Measurements from ENCODE around the gene VTI1A. TPM values are rescaled to one million over a fixed set of nuclear protein-coding genes. Genes with fewer than 3 reads are reported as not detected.

Gene VTI1A
- total and polyA plus RNA-seq, 2 of the 13 experiments (the other 11 are each of a cell fraction or from before 2014, with no cell fraction given) = 11.7 to 32.7 TPM

DNA sequence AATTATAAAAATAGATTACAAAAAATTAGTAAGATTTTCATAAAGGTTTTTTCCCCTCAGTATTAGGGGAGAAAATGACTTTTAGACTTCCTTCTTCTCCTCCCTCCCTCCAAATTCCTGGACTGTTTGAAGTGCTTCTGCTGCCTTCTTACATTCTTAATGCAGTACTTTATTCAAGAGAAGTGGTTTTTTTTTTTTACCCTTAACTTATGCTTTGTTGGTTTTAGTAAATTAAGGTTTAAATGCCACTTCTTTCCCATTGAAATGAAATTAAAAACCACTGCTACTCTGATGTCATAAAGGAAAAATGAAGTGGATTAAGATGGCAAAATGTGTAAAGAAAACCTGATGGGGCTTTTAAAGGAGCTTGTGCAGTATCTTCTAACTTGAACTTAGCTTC is 140.7 kb downstream of the VTI1A start:
- H3K4me2 ChIP-seq (ENCODE audit: low read depth, low read length) = no peak overlapping the region
- H3K27ac ChIP-seq (ENCODE audit: extremely low read length, insufficient read depth, low read length) = no peak overlapping the region
- no peak for FAIRE-seq
- TF ChIP-seq POLR2A (IDR thresholded peaks at IDR 0.05; ENCODE audit: insufficient read depth in 1 of 2, low read depth in 2 of 2, low read length in 2 of 2) = no peak
- TF ChIP-seq FOXA1 (IDR thresholded peaks at IDR 0.05) = no peak
- TF ChIP-seq FOXA1 (CRISPR knock-in tag; IDR thresholded peaks at IDR 0.05) = no peak
- TF ChIP-seq FOXM1 (CRISPR knock-in tag; IDR thresholded peaks at IDR 0.05) = no peak
- no peak overlapping the region for H2AFZ ChIP-seq (ENCODE audit: low read length)
- intact Hi-C loops (cut with micrococcal nuclease; ENCODE audit: unreplicated experiment) (no loop called here), in situ Hi-C loops (cut with HindIII; ENCODE audit: extremely low pct_ligation_motif_present, low pct_unique_long_range_greater_than_20kb) (no loop called here)
- no peak for DNase-seq (ENCODE audit: low spot score)
- no peak for ATAC-seq
- no peak overlapping the region for H3K9ac ChIP-seq (ENCODE audit: insufficient read depth, low read depth, low read length)
- CTCF ChIA-PET (ENCODE audit: low intra/inter-chr PET ratio, low total read pairs) = no interaction called here
- no TSS peak for BruUV-seq (replicated peaks)
- H3K4me1 ChIP-seq (ENCODE audit: insufficient read depth, low read length) = peaks cover 13% of the 10 kb centered on the region
- H3K27me3 ChIP-seq (ENCODE audit: control insufficient read depth in 1 of 2, insufficient read depth in 2 of 2, low read length in 2 of 2) = no peaks in the 10 kb centered on the region; a peak in 1 of 5 replicates
- H3K36me3 ChIP-seq (replicated peaks in 1 of 2; ENCODE audit: control insufficient read depth in 1 of 2, insufficient read depth in 2 of 2, low read length in 2 of 2) = 0 out of 5 replicates have a peak, but pooled peaks cover 0 to 5% of the 10 kb centered on the region in 2 experiments
- H3K79me2 ChIP-seq (ENCODE audit: insufficient read depth, low read length) = no peaks in the 10 kb centered on the region
- no peaks in the 10 kb centered on the region for H4K20me1 ChIP-seq (ENCODE audit: insufficient read depth, low read length)
- POLR2A ChIA-PET = no interaction called here
- H3K4me3 ChIP-seq (replicated peaks in 1 of 3; ENCODE audit: insufficient read depth in 1 of 3, low read depth in 2 of 3, low read length in 3 of 3) = no peak overlapping the region
- no peaks in the 10 kb centered on the region for H3K9me3 ChIP-seq (ENCODE audit: low read length)

DNA sequence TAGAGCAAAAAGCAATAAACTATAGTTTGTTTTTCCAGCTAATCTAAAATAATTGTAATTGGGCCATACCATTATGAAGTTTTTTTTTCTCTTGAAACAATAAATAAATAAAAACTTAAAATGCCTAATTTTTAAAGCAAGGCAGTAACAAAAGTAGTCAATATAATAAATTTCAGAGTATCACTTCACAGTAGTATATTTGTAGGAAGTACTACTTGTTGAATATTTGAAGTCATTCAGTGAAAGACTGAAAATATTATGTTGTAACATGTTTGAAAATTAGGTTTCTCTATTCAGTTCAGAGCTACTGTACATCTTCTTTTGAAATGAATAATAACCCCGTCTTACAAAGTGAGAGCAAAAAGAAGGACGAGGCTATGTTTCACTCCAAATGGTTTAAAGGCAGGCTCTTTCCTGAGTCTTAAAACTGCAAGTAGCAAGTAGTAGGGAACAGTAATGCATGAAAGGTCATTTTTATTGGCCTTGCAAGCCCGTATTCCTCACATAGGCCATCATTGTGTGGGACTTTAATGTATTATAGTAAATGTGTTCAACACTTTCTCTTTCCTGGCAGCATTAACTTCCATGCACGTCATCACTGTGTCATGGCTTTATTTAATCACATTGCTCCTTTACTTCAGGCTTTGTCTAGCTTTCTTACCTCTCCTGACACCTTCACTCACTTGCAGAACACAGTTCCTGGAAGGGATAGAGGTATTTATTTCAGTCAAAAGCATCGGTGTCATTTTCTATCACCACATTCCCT is 141.4 kb downstream of the VTI1A start:
- ChIA-PET POLR2A (no interaction called here), CTCF (ENCODE audit: low intra/inter-chr PET ratio, low total read pairs) (no interaction called here)
- no peak overlapping the region for H3K4me2 ChIP-seq (ENCODE audit: low read depth, low read length)
- WGBS (ENCODE audit: low lambda C conversion rate) = 96% methylated on average over 5 of the region's 5 CpGs
- H3K9ac ChIP-seq (ENCODE audit: insufficient read depth, low read depth, low read length) = no peak overlapping the region
- intact Hi-C loops (cut with micrococcal nuclease; ENCODE audit: unreplicated experiment) = no loop called here
- ATAC-seq = no peak
- H3K4me1 ChIP-seq (ENCODE audit: insufficient read depth, low read length) = peaks cover 8% of the 10 kb centered on the region
- no peak overlapping the region for H3K4me3 ChIP-seq (replicated peaks in 1 of 3; ENCODE audit: insufficient read depth in 1 of 3, low read depth in 2 of 3, low read length in 3 of 3)
- no TSS peak for BruUV-seq (replicated peaks)
- H3K27me3 ChIP-seq (ENCODE audit: control insufficient read depth in 1 of 2, insufficient read depth in 2 of 2, low read length in 2 of 2) = no peaks in the 10 kb centered on the region; a peak in 1 of 5 replicates
- H3K27ac ChIP-seq (ENCODE audit: extremely low read length, insufficient read depth, low read length) = no peak overlapping the region
- 0 out of 5 replicates have a peak, but pooled peaks cover 0 to 5% of the 10 kb centered on the region in 2 experiments for H3K36me3 ChIP-seq (replicated peaks in 1 of 2; ENCODE audit: control insufficient read depth in 1 of 2, insufficient read depth in 2 of 2, low read length in 2 of 2)
- FAIRE-seq = no peak
- no peaks in the 10 kb centered on the region for H4K20me1 ChIP-seq (ENCODE audit: insufficient read depth, low read length)
- H2AFZ ChIP-seq (ENCODE audit: low read length) = no peak overlapping the region
- no peak for TF ChIP-seq PHF8 (CRISPR knock-in tag; IDR thresholded peaks at IDR 0.05)
- DNase-seq (ENCODE audit: low spot score) = no peak
- H3K9me3 ChIP-seq (ENCODE audit: low read length) = no peaks in the 10 kb centered on the region
- in situ Hi-C loops (cut with HindIII; ENCODE audit: extremely low pct_ligation_motif_present, low pct_unique_long_range_greater_than_20kb) = no loop called here
- H3K79me2 ChIP-seq (ENCODE audit: insufficient read depth, low read length) = no peaks in the 10 kb centered on the region

Measured in HepG2 (cell line).